Measurements from ENCODE around the gene CAMK1G.

GRCh38 chr1:209583408-209583807 is at the start of gene CAMK1G:
- TF ChIP-seq CTCF (IDR thresholded peaks at IDR 0.05; ENCODE audit: insufficient read depth, low read length, poor library complexity, severe bottlenecking) (no peak), EZH2phosphoT487 (conservative IDR thresholded peaks at IDR 0.05; ENCODE audit: low read length) (no peak)
